RPMI7951 (cell line): ENCODE measurements around the gene TMEM63A. TPM values are rescaled to one million over a fixed set of nuclear protein-coding genes. Genes with fewer than 3 reads are reported as not detected.
A peak's percentile ranks its signal among the peaks of the same experiment; 100 is the strongest.
"Not testable (repeated sequence)": the region's sequence is repeated elsewhere in the genome, so short reads cannot be mapped to it uniquely, and the experiment has no call there.

ENCODE experiments used
- DNase-seq: peaks from one replicate; pipeline ENCODE4 v3.0.0-alpha.2; 2012; ENCODE audit warnings: low read depth
- total RNA-seq: library from RNA; depleted of rRNA; stranded (reverse); fragments of >200 nt; shearing (Covaris generic); gene quantifications from 2 replicates; pipeline ENCODE4 v1.2.3, GENCODE V29; 2014

The TMEM63A gene
- total RNA-seq, 1 experiment from 2014 or later, result 7.6 TPM

DNA sequence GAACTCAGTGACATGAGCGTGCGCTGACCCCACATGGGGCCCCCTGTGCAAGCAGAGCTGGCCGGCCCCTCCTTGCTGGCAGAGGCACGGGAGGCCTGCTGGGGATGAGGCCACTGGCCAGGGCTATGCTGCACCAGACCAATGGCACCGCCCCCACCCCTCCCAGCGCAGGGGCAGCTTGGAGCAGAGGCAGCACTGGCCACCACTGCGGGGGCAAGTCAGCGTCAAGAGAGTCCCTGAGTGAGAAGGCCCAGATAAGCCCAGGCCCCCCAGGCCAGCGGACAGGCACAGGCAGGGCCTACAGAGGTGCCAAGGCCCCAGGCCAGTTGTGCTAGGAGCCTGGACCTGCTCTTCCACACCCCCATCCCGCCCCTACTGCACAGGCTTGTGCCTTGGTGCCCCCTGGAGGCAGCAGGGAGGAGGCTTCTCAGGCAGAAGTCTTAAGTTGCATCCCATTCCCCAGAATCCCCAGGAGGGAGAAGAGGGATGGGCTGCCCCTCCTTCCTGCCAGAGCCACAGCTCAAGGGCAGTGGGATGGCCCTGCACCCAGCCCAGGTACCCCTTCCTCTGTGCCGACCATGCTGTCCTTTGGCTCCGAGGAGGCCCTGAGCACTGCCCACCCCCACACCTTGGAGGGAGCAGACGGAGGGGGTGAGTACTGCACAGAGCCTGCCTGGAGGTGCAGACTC, 36.5 kb downstream of the TMEM63A start:
- peak; percentile 61 for DNase-seq

DNA sequence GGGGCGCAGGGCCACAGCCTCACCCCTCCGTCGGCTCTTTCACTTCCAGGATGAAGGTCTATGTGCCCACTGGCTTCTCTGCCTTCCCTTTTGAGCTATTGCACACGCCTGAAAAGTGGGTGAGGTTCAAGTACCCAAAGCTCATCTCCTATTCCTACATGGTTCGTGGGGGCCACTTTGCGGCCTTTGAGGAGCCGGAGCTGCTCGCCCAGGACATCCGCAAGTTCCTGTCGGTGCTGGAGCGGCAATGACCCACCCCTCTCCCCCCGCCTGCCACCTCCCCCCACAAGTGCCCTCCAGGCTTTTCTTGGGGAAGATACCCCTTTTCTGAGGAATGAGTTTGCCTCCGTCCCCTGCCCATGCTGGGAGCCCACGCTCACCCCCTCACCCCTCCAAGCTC, 37.1 kb downstream of the TMEM63A start:
- DNase-seq, result no peak

DNA sequence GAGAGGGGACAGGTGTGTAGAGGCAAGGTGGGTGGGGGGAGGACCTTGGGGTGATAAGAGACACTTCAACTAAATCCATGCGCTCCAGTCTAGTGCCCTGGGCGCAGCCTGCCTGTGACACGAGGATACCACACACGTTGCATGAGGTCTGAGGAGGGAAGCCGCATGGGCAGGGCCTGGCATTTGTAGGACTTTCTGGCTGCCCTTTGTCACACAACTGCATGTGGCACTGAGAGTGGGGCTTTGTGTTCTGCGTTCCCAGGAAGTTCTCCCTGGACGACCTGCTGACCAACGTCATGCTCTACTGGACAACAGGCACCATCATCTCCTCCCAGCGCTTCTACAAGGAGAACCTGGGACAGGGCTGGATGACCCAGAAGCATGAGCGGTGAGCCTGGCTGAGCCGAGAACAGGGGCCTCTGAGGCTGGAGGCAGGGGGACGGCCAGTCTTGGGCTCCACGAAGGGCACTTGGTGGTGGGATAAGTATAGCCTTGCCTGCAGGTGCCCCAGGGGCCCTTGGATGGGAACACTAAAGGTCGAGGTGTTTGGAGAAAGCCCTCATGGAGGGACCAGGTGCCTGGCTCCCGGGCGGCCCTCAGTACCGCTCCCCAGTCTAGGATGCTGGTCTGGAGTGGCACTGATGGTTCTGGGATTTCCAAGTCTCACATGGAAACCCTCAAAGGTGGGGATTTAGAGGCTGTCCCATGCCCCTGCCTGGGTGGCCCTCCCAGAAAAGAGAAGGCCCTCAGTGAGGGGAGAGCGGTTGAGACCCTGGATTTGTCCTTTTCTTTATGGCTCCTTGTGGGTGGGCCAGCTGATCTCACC, 37.7 kb downstream of the TMEM63A start:
- no peak for DNase-seq

DNA sequence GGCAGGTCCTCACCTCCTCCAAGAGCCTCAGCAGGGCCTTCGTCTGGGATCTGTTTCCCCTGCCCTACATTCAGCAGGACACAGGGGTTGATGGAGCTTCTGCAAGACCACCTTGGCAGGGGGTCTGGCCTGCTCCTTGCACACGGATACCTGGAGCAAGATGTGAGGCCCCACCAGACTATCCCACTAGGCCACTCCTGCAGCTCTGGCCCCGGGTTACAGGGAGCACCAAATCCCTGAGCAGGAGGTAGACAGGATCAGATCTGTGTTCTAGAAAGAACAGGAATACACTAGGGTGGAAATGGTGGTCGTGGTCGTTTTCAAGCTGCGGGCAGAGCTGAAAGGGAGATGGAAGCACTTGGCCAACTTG, 38.8 kb downstream of the TMEM63A start:
- DNase-seq, result no peak

DNA sequence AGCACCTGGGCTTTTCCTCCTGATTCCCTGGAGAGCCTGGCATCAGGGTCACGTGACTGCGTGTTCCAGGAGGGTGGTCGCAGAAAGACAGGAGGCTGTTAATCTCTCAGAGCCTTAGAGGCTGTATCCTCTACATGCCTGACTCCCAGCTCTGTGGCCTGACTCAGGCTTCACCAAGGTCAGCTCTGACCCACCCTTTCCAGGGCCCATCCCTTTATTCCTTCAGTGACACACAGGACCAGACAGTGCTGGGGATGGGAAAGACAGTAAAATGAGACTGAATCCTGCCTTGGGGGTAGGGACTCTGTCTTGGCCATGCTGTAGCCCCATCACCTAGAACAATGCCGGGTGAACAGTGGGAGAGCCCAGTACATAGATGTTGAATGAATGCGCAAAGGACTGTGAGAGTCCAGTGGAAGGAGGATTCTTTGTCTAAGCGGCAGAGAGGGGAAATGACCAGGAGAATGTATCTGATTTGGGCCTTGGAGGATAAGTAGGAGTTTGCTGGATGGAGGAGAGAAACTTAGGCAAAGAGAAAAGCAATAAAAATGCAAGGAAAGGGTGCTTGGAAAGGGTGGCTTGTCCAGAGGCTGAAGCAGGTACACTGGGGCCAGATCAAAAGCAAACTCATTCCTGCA, 39.3 kb downstream of the TMEM63A start:
- no peak for DNase-seq

DNA sequence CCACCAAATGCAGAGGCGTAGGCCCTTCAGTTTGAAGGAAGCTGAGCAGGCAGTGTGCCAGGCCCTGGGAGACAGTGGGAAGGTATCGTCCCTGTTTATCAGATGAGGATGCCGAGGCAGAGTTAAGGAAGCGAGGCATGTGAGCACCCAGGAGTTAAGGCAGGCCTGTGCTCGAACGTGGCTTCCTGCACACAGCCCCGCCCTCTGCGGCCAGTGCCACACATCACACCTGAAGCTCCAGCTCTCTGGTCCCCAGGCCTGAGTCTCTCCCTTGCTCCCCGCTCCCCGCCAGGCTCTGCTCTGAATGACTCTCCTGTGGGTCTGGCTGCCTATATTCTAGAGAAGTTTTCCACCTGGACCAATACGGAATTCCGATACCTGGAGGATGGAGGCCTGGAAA, 40.1 kb downstream of the TMEM63A start:
- DNase-seq, result no peak

DNA sequence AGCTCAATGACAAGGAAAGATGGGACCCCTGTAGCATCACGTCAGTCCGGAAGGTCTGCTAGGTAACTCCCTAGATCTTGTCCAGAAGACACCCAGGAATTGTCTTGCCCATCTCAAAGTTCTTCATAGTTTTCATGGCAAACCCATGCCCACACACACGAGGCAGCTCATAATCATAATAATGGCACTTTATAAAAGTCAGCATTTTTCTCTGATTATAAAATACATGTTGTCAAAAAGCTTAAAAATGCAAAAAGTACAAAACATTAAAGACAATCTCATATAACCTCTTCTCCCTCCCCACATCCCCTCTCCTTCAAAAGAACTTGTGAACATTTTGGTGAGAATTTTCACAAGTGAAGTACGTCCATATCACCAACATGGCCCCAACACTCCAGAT, 41.5 kb downstream of the TMEM63A start:
- DNase-seq, result no peak

DNA sequence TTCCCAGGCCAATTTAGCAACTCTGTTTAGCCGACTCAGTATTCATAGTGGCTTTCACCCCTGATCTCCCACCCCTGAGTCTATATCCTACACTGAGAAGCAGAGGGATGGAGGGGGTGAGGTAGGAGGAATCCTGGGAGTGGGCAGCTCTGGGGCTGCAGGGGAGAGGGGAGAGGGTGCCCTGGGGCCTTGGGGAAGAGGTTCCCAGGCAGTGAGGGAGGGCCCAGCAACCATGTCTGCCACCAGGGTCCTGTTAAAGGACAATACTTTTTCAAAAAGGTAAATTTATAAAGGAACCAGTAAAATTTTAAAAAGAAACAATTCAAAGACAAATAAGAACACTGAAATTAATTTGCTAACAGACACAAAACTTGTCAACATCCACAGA, 42.0 kb downstream of the TMEM63A start:
- DNase-seq, result no peak

DNA sequence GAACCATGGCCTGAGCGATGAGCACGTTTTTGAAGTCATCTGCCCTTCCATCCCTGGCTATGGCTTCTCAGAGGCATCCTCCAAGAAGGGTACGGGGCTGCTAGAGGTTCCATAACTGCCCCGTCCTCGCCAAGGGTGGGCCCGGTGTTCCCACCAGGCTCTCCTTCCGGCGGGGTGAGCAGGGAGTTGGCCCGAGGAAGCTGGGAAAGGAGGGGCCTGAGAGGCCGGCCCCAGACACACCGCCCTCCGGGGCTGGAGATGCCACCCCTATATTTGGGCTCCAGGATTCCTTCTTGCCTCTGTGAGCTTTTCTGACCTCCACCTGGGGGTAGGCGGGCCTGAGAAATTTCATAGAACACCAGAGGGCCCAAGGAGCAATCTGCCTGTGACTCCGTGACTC, 43.4 kb downstream of the TMEM63A start:
- no peak for DNase-seq

DNA sequence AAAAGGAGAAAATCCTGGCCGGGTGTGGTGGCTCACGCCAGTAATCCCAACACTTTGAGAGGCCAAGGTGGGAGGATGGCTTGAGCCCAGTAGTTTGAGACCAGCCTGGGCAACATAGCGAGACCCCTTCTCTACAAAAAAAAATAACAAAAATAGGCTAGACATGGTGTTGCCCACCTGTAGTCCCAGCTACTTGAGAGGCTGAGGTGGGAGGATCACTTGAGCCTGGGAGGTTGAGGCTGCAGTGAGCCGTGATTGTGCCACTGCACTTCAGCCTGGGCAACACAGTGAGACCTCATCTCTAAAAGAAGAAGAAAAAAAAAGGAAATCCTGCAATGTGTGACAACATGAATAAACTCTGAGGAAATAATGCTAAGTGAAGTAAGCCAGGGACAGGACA, 45.9 kb downstream of the TMEM63A start:
- DNase-seq, result not testable (repeated sequence)

DNA sequence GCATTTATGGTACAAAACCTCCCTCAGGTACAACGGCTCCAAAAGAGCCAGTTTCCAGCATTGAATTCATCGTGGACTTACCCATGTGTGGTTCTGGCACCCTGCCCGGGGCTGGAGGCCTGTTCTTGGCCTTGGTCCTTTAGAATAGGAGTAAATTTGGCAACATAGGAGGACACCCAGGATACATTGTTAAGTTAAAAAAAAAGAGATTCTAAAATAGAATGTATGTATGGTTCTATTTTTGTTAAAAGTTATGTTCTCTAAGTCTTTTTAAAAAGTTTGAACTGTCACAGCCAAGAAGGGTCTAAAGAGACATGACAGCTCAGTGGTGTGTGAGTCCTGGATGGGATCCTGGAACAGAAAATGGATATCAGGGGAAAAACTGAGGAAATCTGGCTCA, 46.3 kb downstream of the TMEM63A start:
- peak; percentile 42 for DNase-seq

DNA sequence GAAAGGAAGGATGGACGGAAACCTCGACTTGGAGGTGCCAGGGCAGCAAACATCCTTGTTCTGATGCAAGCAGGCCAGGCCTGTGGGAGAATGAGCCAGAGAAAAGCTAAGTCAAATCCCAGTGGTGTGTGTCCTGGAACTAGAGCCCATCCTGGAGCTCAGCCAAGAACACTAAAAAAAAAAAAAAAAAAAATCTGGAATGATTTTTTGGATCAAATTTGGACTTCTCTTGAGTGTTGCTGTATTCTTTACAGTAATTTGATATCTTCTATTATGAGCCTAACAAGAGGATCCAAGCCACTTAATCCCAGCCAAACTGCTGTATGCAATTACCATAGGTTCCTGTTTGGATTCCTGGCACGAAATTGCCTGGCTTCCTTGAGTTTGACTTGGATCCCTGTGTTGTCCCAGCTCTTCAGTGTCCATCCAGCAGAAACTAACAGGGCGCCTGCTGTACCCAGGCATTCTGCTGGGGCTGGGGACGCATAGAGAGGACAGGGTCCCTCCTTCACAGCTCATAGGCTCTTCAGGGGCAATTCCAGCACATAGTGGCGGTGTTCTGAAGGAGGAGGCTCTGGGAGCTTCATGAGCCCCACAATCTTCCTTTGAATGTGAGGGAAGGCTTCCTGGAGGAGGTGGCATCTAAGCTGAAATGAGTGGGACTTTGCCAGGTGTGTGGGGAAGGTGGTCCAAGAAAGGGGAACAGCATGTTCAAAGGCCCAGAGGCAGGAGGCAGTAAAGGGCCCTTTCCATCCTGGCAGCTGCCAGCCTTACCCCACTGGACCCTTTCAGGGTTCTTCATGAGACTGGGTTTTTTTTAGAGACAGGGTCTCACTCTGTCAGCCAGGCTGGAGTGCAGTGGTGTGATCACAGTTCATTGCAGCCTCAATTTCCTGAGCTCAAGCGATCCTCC, 47.5 kb downstream of the TMEM63A start:
- DNase-seq, result peak; percentile 35

DNA sequence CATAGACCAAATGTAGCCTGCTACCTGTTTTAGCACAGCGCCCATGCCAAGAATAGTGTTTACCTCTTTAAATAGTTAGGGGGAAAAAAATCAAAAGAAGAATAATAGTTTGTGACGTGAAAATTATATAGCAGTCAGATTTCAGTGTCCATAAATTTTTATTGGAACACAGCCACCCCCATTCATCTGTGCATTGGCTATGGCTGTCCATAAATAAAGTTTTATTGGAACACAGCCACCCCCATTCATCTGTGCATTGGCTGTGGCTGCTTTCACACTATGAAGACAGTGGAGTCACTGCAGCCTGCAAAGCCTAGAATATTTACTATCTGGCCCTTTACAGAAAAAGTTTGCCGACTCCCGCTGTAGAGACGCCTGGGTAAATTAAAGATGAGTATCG, 51.3 kb downstream of the TMEM63A start:
- no peak for DNase-seq

DNA sequence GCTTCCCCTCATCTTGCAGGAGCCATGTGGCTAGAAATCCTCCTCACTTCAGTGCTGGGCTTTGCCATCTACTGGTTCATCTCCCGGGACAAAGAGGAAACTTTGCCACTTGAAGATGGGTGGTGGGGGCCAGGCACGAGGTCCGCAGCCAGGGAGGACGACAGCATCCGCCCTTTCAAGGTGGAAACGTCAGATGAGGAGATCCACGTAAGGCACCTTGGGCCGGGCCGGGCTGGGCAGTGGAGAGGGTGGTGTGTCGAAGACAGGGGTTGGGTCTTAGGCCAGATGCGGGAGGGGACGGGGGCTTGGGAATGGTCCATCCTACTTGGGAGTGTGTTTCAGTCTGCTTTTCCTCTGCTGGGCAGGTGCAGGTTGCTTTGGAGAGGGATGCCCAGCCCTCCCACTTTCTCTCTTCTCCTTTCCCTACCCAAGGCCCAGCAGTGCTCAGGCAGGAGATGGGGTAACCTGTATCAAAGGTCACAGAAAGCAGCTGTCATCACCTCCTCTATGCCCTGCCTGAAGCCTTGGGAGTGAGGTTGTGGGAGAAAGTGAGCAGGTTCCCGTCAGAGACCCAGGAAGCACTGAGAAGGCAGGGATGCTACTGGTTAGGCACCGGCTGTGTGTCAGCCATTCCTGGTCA, 53.4 kb downstream of the TMEM63A start:
- DNase-seq, result no peak

DNA sequence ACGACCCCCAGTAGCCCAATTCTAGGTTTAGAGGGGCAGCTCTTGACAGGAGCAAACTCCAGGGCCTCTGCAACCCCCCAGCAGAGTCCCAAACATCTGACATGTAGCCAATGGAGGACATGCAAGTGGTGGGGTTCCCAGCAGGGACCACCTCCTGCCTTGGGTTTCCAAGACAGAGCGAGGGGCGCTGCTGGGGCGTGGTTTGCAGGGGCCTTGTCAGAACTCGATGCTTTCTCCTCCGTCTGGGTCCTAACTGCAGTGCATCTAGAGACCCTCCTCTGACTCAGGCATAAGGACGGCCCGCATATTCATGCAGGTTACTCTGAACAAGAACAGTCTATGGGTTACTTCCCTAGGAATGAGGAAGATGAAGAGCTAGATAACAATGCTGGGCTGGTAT, 55.1 kb downstream of the TMEM63A start:
- no peak for DNase-seq

DNA sequence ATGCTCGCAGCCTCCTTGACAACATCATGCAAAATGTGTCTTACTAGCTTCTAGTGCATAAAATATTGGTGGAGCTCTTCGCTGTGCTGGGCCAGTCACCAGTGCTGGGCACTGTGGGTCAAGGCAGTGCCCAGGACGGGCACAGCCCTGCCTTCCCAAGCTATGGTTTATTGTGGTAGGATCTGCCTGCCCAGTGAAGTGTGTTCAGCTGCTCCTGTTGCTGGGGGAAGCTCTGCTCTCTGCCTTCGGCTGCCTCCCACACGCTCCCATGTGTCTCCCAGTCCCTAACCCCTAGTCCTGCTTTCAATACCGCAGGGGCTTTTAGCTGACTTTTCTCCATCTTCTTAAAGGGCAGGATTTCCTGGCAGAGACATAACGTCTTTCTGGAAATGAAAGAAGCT, 56.6 kb downstream of the TMEM63A start:
- DNase-seq, result no peak

DNA sequence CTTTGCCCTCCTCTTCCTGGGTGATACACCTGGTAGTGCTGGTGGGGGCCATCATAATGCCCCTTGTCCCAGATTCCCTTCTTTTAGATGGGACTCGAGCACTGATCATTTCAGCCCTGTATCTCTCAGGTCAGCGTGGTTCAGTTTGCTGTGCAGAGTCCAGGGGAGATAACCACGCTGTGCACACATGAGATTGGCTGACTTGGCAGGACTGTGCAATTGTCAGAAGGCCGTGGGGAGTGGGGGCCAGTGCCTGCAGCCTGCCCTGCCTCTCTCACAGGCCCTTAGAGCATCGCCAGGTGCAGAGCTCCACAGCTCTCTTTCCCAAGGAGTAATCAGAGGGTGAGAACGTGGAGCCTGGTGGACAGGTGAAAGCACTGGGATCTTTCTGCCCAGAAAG, 57.1 kb downstream of the TMEM63A start:
- DNase-seq, result no peak

DNA sequence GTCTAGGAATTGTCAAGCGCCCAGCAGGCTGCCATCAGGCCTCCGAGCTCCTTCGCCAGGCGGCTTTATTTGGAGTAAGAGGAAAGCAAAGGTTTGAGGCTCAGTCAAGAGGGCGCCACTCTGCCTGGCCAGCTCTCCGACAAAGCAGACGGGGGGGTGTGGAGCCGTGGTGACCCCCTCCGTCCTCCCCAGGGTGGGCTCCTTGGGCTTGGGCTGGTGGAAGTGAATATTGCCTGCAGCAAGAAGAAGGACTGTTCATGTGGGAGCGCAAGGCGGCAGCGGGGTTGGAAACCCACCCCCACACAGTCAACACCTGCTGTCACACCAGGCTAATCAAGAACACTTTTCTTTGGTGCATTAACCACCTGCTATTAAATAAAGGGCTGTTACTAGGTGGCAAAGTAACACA, 57.6 kb downstream of the TMEM63A start:
- no peak for DNase-seq

DNA sequence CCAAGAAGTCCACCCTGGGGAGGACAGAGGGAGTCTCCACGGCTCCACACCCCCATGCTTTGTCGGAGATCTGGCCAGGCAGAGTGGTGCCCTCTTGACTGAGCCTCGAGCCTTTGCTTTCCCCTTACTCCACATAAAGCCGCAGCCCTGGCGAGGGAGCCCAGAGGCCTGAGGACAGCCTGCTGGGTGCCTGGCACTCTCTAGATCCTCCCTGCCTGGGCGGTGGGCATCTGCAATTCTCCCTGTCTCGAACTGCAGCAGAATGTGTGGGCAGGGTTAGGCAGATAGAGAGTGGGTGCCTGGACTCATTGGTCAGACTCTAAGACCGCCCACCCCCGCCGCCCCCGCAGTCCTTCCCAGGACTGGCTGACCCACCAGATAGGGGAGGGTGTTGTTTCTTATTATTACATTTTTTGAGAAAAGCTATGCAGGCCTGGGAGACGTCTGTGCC, 58.3 kb downstream of the TMEM63A start:
- DNase-seq, result no peak

DNA sequence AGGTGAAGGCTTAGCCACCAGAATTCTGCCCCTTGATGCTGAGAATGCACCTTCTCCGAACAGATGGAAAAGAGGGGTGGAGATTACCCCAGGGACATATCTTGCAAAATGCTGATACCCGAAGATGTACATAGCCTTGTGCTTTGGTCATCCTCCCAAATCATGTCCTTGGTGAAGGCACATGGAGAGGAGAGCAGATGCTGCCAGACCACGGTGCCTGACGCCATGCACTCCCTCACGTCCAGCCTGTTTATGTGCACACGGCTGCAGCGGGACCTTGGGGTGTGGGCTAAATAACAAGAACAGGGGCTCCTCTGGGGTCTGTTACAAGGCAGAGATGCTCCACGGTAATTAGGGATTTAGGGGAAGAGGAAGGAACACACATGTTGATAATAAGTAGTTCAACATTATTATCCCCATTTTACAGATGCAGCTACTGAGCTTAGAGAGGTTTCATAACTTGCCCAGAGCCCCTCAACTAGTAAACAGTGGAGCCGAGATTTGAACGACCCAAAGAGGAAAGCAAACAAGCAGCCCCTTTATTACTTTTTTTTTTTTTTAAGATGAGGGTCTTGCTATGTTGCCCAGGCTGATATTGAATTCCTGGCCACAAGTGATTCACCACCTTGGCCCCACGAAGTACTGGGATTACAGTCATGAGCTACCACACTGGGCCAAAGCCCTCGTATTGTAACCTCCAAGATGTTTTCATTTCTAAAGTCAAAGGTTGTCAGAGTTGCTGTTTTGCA, 59.4 kb downstream of the TMEM63A start:
- no peak for DNase-seq
